DND-41 (cell line): ENCODE measurements around the gene PRXL2B.

Experiments used
- ATAC-seq: fragments of 200-7000 bp; cut with Tn5 transposase; 3 replicates; pipeline ENCODE4 v1.9.1; 2021; ENCODE audit warnings: low read depth; ENCODE audit not compliant: insufficient read depth
- DNase-seq: peaks from one replicate; pipeline ENCODE4 v3.0.0-alpha.2; 2020
- H2AFZ ChIP-seq: 2 replicates; pipeline ENCODE4 v1.6.0; 2012; ENCODE audit warnings: low read depth, low read length
- H3K27ac ChIP-seq: 2 replicates; pipeline ENCODE4 v1.5.1; 2012; ENCODE audit warnings: low read length, inconsistent platforms
- H3K27me3 ChIP-seq: fragments of 200-600 bp; sonication (generic); 2 replicates; pipeline ENCODE4 v1.6.0; 2012; ENCODE audit warnings: low read length, mild to moderate bottlenecking, inconsistent platforms; ENCODE audit not compliant: insufficient read depth, poor library complexity
- H3K36me3 ChIP-seq: 2 replicates; pipeline ENCODE4 v1.5.1; 2012; ENCODE audit warnings: low read length, inconsistent platforms; ENCODE audit not compliant: insufficient read depth
- H3K4me1 ChIP-seq: 2 replicates; pipeline ENCODE4 v1.5.1; 2012; ENCODE audit warnings: mild to moderate bottlenecking, low read length; ENCODE audit not compliant: insufficient read depth
- H3K4me2 ChIP-seq: 2 replicates; pipeline ENCODE4 v1.6.0; 2012; ENCODE audit warnings: mild to moderate bottlenecking, moderate library complexity, low read length, inconsistent platforms; ENCODE audit not compliant: insufficient read depth
- H3K4me3 ChIP-seq, 2 experiments: fragments of 200-600 bp in 1 of 2; shearing (Covaris generic) in 1 of 2; 2 replicates each; pipeline ENCODE4 v1.5.1; 2012 to 2016; ENCODE audit warnings: inconsistent platforms in 2 of 2, low read length in 2 of 2, mild to moderate bottlenecking in 2 of 2, low read depth in 1 of 2, moderate library complexity in 1 of 2
- H3K79me2 ChIP-seq: 2 replicates; pipeline ENCODE4 v1.6.0; 2012; ENCODE audit warnings: low read length, inconsistent platforms; ENCODE audit not compliant: insufficient read depth
- H3K9ac ChIP-seq: 2 replicates; pipeline ENCODE4 v1.6.0; 2012; ENCODE audit warnings: low read depth, mild to moderate bottlenecking, inconsistent platforms, low read length, moderate library complexity
- H3K9me3 ChIP-seq: 2 replicates; pipeline ENCODE4 v1.5.1; 2012; ENCODE audit warnings: low read length, moderate library complexity, mild to moderate bottlenecking, inconsistent platforms; ENCODE audit not compliant: insufficient read depth, severe bottlenecking
- H4K20me1 ChIP-seq: 2 replicates; pipeline ENCODE4 v1.6.0; 2012; ENCODE audit warnings: low read length; ENCODE audit not compliant: insufficient read depth
- CTCF ChIP-seq: IDR thresholded peaks from 2 replicates; pipeline ENCODE4 v1.5.1; 2012; ENCODE audit warnings: borderline replicate concordance, low read length, moderate library complexity, mild to moderate bottlenecking; ENCODE audit not compliant: poor library complexity, severe bottlenecking; ENCODE audit errors: extremely low read depth
- EZH2 ChIP-seq: IDR thresholded peaks from 3 replicates; pipeline ENCODE4 v1.6.1; 2012; ENCODE audit warnings: borderline replicate concordance, low read depth, mild to moderate bottlenecking, moderate library complexity, low read length, inconsistent platforms; ENCODE audit not compliant: severe bottlenecking

Gene PRXL2B

GRCh38 chr1:2637442-2638145 is 51.0 kb downstream of the PRXL2B start:
- no peak overlapping the region for H3K4me2 ChIP-seq
- H3K9me3 ChIP-seq: peaks cover 19% of the 10 kb centered on the region
- peaks cover 7% of the 10 kb centered on the region; the same call in 1 of the 2 replicates for H3K79me2 ChIP-seq
- DNase-seq (no peak), ATAC-seq (no peak)
- no peak overlapping the region for H3K4me3 ChIP-seq
- H3K36me3 ChIP-seq: no peaks in the 10 kb centered on the region
- H3K9ac ChIP-seq: no peak overlapping the region
- no peak for TF ChIP-seq EZH2
- peaks cover 12% of the 10 kb centered on the region for H3K4me1 ChIP-seq
- no peak overlapping the region for H2AFZ ChIP-seq
- no peaks in the 10 kb centered on the region for H3K27me3 ChIP-seq
- peaks cover 5% of the 10 kb centered on the region; the same call in 1 of the 2 replicates for H4K20me1 ChIP-seq
- no peak overlapping the region for H3K27ac ChIP-seq

- Histone ChIP-seq H3K79me2 (peaks cover 7% of the 10 kb centered on the region; the same call in 1 of the 2 replicates), H4K20me1 (peaks cover 5% of the 10 kb centered on the region; the same call in 1 of the 2 replicates), H3K27ac (no peak overlapping the region), H3K4me1 (peaks cover 19% of the 10 kb centered on the region), H3K4me2 (no peak overlapping the region), H3K27me3 (no peaks in the 10 kb centered on the region), H3K4me3 (no peak overlapping the region), H3K9me3 (peaks cover 19% of the 10 kb centered on the region), H2AFZ (no peak overlapping the region), H3K36me3 (no peaks in the 10 kb centered on the region), H3K9ac (no peak overlapping the region)
- DNase-seq: no peak
- ATAC-seq: no peak
- no peak for TF ChIP-seq CTCF
These were observed 52.0 kb downstream of the PRXL2B start for GRCh38 chr1:2638466-2639115.

- no peak overlapping the region for H3K4me2 ChIP-seq
- no peak overlapping the region for H3K4me3 ChIP-seq
- H2AFZ ChIP-seq: no peak overlapping the region
- peaks cover 19% of the 10 kb centered on the region for H3K9me3 ChIP-seq
- H3K79me2 ChIP-seq: peaks cover 7% of the 10 kb centered on the region; the same call in 1 of the 2 replicates
- no peak overlapping the region for H3K9ac ChIP-seq
- H4K20me1 ChIP-seq: peaks cover 5% of the 10 kb centered on the region; the same call in 1 of the 2 replicates
- H3K36me3 ChIP-seq: no peaks in the 10 kb centered on the region
- no peak overlapping the region for H3K27ac ChIP-seq
- DNase-seq (no peak), ATAC-seq (no peak)
- TF ChIP-seq CTCF (no peak), EZH2 (no peak)
- H3K27me3 ChIP-seq: no peaks in the 10 kb centered on the region
- peaks cover 21% of the 10 kb centered on the region for H3K4me1 ChIP-seq
These were observed 52.6 kb downstream of the PRXL2B start for GRCh38 chr1:2639203-2639602.
